ENCODE data around the gene HOMER1.
"Not testable (repeated sequence)": the region's sequence is repeated elsewhere in the genome, so short reads cannot be mapped to it uniquely, and the experiment has no call there.

Gene HOMER1

GRCh38 chr5:79516986-79517385 lies 3.1 kb upstream of the HOMER1 start:
- no peak for DNase-seq

GRCh38 chr5:79516331-79516730 lies 2.4 kb upstream of the HOMER1 start:
- DNase-seq = not testable (repeated sequence)

DNA sequence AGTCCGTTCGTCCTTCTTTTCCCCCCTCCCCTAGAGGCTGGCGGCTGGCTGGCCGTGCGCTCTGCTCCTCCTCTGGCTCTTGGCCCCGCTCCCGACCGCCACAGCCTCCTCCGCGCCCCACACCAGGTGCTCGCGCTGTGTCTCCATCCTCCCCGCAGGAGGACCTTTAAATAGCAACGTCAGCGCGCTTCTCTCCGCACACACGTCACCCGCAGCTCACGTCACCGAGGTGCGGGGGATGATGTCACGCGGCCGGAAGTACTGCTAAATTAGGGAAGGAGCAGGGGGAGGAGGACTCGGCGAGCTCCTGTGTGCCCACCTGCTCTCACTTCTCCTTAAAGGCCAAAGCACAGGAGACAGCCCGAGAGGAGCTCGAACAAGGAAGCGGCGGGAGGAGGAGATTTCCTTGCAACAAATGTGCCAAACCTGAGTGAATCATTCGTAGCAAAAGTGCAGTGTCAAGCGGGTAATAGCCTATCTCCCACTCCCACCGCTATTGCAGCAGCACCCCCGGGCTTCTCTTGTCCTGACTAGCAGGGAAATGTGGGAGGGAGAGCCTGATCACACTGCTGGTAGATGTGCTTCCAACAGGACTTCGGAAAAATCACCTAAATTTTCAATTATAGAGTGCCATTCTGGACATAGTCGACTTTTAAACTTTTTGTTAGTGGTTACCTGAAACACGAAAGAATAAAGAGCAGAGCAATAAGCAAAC lies 614 bp upstream of the HOMER1 start:
- DNase-seq = peak; percentile 93 to 94

DNA sequence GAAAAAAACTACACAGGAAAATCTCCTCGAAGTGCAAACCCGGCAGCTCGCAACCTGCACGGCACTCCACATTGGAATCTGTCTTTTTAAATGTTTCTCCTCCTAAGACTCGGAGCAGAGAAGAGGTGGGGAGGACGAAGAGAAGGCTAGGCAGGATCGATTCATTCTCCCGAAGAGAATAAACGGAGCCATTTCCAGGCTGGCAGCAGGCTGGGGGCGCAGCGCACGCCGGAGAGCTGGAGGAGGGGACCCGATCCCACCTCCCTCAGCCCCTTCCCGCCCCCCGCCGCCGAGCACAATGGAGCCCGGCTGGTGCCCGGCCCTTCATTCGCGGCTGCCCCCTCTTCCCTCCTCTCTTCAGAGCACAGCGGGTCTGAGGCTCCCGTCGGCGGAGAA lies 628 bp downstream of the HOMER1 start:
- DNase-seq = no peak

DNA sequence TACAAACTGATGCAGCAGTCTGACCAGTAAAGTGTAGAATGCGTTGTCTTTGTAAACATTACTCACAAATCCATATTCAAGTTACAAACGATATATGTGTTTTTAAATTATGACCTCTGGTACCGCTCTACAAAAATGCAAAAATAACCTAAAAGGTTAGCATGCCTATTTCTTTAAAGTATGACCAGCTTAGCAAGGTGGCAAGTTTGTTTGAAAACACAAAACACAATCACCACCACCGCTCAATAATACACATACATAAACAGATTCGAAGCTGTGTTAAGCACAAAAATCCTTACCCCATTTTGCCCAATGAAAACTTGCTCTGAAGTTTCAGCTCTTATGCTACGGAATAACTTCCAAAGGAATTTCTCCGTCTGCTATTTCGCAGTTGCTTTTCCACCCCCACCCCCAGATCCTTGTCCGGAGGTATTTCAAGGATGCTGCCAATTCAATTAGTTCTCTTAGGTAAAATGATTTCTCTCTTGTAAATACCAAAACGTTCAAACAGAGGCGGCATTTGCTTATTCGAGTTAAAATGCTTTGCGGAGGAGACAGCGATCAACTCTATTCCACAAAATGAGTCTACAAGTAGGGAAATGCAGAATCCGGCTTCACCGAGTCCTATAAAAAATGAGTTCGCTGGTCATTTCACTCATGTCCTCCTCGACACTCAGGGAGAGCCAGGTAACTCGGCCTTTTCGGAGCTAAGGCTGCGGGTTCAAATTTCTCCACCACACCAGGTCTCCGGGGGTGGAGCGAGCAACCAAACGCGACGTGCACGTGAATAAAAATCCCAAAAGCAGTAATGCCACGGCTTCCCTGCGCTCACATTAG lies 1.2 kb downstream of the HOMER1 start:
- DNase-seq = no peak

GRCh38 chr5:79512049-79512448 lies 1.9 kb downstream of the HOMER1 start:
- peak; percentile 7 to 18 for DNase-seq

- no peak for DNase-seq
Observed at GRCh38 chr5:79510638-79511037, 3.3 kb downstream of the HOMER1 start.

DNA sequence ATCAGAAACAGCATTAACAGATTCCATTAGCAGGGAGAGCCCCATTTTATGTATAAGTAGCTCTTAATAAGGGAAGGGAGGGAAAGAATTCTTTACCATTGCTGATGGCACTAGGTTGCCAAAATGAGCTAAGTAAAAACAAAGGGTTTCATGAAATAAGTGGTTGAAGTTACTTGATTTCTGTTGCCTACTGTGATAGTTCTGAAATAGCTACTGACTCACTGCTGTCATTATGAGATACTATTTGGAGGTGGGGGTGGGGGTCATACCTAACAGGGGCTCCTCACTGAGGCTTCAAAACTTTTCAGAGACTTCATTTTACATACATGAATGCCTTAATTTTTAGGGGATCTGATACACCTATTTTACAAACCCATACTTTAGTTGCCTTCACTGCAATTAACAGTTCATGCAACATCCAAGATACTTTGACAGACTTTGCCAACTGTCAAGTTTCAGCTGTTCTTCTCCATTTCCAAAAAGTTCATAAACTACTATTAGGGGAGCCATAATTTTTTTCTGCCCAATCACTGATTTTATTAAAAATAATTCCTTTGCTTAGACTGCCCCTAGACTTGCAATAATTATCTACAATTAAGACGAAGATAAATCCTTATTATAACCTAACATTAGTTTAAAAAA lies 4.6 kb downstream of the HOMER1 start:
- DNase-seq = no peak

DNA sequence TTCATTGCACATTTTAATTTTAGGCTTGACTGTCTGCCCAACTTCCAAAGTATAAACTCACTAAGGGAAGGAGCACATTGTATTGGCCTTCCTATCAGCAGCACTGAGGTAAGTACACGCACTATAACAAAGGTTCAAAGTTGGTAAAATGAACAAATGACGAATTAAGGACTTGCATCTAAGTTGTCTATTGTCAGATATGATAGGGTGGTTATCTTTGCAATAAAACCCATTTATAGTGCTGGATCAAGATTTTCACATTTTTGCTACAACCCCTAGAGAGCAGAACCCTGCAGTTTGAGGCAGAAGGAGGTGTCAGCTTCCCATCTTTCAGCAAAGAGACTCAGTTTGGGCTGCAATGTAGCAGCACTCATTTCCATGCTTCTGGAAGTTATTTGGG lies 5.1 kb downstream of the HOMER1 start:
- no peak for DNase-seq

DNA sequence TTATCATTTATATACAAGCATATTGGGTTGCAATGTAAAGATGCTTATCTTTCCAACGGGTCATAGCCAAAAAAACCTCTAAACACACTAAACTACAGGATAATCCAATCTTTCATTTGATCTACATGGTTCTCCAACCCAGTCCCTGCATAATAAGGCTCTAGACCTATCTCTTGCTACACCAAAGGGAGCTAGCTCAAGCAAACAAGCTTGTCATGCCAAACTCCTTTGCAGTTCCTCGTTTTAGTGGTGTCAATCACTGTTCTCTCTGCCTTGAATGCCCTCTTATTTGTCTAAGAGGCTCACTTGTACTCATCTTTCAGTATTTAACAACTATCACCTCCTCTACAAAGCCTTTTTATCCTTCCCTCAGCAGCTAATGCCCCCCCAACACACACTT lies 5.6 kb downstream of the HOMER1 start:
- peak in 1 of 2 donors; percentile 12 for DNase-seq

DNA sequence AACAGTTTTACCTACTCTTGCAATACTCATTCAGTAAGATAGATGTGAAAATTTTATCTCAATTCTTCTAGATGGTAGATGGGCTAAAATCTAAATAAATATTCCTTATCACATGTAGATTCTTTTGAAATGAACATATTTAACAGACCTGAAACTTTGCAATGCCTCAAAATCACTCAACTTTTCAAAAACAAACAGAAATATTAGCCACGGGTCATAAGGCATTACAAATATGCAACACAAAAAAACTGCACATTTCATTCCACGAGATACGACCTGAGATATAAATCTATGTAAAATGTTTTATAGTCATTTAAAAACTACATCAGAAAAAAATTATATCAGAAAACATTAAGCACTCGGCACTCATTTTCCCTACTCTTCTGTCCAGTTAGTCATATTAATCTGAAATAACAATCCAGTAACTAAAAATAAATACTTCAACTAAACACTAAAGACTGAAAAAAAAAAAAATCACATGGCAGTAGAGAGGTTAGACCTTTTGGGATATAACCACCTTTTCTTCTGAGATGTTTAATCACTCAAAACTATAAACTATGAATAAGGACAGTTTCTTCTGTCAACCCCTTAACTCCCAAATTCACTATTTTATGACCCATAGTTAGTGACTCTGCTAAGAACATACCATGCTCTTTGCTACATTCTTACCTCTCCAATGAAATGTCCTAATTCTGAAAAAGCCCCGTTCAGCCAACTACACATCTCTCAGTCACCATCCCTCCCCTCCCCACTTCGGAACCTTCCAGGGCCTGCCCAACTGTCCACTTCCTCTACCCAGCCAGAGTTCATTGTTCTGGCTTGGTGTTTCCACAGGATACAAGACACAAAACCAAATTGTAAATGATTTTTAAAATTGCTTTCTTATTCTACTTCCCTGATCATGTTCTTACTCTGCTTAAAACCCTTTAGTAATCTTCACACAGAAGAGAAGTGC lies 6.4 kb downstream of the HOMER1 start:
- peak; percentile 15 to 24 for DNase-seq

- DNase-seq = no peak
Observed at GRCh38 chr5:79505138-79505537, 8.8 kb downstream of the HOMER1 start.

DNA sequence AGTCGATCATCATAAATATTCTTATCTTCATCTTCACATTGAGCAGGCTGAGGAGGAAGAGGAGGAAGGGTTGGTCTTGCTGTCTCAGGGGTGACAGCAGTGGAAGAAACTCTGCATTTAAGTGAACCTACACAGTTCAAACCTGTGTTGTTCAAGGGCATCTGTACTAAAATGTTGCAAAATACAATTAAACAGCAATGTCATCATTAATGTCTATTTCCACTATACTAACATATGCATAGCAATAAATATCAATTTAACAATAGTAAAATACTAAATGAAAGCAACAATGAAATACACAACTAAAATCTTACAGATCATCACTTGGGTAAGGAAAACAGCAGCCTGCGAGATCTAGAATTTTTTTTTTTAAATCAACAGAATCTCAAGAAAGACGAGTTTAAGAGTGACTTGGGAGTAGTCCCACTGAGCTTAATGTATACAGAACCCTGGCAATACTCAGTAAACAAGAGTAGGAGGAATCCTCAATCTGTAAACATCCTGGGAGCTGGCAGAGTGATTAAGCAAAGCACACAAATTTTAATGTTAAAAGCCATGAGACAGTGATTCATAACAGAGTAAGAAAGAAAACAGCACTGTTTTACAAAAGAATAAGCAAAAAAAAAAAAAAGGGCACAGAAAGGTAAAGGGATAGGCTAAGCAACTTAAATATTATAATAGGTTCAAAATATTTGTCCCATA lies 10.0 kb downstream of the HOMER1 start:
- no peak for DNase-seq

- DNase-seq = no peak
Observed at GRCh38 chr5:79499640-79500273, 14.2 kb downstream of the HOMER1 start.

GRCh38 chr5:79495311-79495710 lies 18.6 kb downstream of the HOMER1 start:
- DNase-seq = no peak

DNA sequence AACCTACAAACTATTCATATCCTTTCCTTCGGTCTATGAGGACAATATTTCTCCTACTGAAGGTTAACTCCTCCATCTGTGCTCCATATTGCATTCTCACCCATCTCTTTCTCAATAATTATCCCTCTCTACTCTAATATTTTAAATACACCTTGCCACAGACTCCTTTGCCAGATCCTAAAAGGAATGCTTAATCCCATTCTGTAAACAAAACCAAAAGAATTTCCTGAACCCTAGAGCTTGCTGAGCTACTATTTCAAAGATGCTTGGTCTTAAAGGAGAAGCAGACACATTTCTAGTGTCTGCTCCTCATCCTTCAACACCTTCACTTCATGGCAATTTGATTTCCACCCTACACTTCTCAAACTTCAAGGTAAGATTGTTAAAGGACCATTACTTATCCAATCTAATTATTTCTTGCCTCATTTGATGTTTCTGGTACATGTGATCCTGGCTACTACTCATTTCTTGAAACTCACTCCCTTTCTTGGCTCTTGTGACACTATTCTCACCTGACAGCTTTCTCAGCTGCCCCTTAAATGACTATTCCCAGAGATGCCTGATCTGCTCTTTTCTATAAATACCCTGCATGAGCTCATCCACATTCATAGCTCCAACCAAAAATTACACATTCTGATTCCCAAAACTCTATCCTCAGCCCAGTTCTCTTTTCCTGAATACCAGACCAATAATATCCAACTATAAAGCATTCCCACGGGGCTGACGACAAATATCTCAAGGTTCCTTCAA lies 20.2 kb downstream of the HOMER1 start:
- no peak for DNase-seq

DNA sequence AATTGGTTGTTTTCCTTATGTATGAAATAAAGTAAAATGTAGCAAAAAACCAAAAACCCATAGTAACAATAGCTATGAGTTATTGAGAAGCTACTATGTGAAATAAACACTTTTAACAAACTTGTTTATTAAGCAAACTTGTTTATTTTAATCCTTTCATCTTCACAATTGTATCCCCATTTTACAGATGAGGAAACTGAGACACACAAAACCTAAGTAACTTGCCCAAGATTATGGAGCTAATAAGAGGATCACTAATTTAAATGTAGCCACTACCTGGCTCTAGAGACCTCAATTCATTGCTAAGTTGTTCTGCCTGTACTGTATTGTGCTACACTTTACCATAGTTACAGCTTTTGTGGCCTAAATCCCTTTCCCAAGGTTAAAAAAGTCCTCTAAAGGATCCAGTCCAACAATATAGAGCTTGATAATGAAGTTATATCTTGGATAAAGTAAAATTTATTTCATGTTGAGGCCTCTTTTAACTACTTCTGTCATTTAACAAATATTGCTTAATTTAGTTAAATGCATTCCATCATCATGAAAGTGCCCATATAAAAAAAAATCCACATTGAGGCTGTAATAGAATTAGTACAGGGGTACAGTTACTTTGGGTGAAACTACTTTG lies 22.1 kb downstream of the HOMER1 start:
- DNase-seq = no peak

DNA sequence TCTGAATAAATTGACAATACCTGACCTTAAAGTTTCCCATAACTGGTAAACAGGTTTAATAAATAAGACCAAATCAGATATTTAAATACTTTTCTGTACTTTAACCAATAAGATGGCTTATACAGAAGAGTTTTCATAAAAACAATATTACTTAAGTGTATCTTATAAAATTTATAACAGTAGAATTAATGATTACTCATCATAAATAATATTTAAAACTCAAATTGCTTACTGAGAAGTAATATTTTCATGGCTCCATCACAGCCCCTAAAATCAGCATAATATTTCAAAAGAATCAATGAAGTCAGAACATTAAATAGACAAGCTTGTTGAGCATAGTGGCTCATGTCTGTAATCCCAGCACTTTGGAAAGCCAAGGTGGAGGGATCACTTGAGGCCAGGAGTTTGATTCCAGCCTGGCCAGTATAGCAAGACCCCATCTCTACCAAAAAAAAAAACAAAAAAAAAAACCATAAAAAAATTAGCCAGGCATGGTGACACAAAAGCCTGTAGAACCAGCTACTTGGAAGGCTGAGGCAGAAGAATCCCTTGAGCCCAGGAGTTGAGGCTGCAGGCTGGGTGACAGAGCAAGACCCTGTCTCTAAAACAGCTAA lies 23.5 kb downstream of the HOMER1 start:
- DNase-seq = no peak

DNA sequence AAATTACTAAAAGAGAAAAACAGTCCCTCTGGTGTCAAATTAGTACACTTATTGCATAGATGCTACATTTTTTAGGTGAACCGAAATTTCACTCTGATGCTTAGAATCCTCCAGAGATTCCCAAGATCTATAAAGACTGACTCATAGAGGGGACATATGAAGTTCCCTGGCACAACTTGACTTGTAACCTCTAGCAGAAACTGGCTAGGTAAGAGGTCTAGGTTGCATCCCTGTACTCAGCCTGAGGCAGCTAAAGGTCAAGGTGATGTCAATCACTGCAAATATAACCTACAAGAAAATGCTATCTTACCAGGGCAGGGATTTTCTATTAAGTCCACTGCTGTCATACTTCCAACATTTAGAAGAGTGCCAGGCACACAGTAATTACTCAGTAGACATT lies 24.2 kb downstream of the HOMER1 start:
- DNase-seq = no peak

GRCh38 chr5:79488775-79489174 lies 25.2 kb downstream of the HOMER1 start:
- no peak for DNase-seq

Measured in inflammatory macrophage treated with lipopolysaccharide for 1 hour (primary cell).